ENCODE results near the gene GCNT4.
"Not testable (repeated sequence)": the region's sequence is repeated elsewhere in the genome, so short reads cannot be mapped to it uniquely, and the experiment has no call there.

The GCNT4 gene

GRCh38 chr5:75052192-75053053 lies at the start of gene GCNT4:
TSS of gene GCNT4 (minus strand) at chr5:75052558. CDS start at chr5:75030037, 22,521 bp downstream.
- DNase-seq (ENCODE audit: low read depth), result no peak

- peak; percentile 13 for DNase-seq (ENCODE audit: low read depth)
Observed at GRCh38 chr5:75095956-75096355, 43.6 kb upstream of the GCNT4 start.

- no peak for DNase-seq (ENCODE audit: low read depth)
Observed at GRCh38 chr5:75091597-75091996, 39.2 kb upstream of the GCNT4 start.

- DNase-seq (ENCODE audit: low read depth), result no peak
Observed at GRCh38 chr5:75089662-75090061, 37.3 kb upstream of the GCNT4 start.

- DNase-seq (ENCODE audit: low read depth), result no peak
Observed at GRCh38 chr5:75089137-75089536, 36.8 kb upstream of the GCNT4 start.

- DNase-seq (ENCODE audit: low read depth), result no peak
Observed at GRCh38 chr5:75088648-75089047, 36.3 kb upstream of the GCNT4 start.

GRCh38 chr5:75081510-75081909 lies 29.2 kb upstream of the GCNT4 start:
- no peak for DNase-seq (ENCODE audit: low read depth)

GRCh38 chr5:75079346-75079745 lies 27.0 kb upstream of the GCNT4 start:
- not testable (repeated sequence) for DNase-seq (ENCODE audit: low read depth)

- DNase-seq (ENCODE audit: low read depth), result no peak
Observed at GRCh38 chr5:75078027-75078426, 25.7 kb upstream of the GCNT4 start.

- no peak for DNase-seq (ENCODE audit: low read depth)
Observed at GRCh38 chr5:75072061-75072460, 19.7 kb upstream of the GCNT4 start.

GRCh38 chr5:75071100-75071499 lies 18.7 kb upstream of the GCNT4 start:
- DNase-seq (ENCODE audit: low read depth), result no peak

GRCh38 chr5:75067434-75067833 lies 15.1 kb upstream of the GCNT4 start:
- DNase-seq (ENCODE audit: low read depth), result no peak

GRCh38 chr5:75062925-75063531 lies 10.7 kb upstream of the GCNT4 start:
- DNase-seq (ENCODE audit: low read depth), result no peak

GRCh38 chr5:75059912-75060545 lies 7.7 kb upstream of the GCNT4 start:
- DNase-seq (ENCODE audit: low read depth), result no peak

- no peak for DNase-seq (ENCODE audit: low read depth)
Observed at GRCh38 chr5:75058986-75059535, 6.7 kb upstream of the GCNT4 start.

- no peak for DNase-seq (ENCODE audit: low read depth)
Observed at GRCh38 chr5:75057561-75057960, 5.2 kb upstream of the GCNT4 start.

GRCh38 chr5:75055727-75056144 lies 3.4 kb upstream of the GCNT4 start:
- DNase-seq (ENCODE audit: low read depth), result no peak

GRCh38 chr5:75054134-75054930 lies 2.0 kb upstream of the GCNT4 start:
- no peak for DNase-seq (ENCODE audit: low read depth)

GRCh38 chr5:75053304-75054133 lies 1.2 kb upstream of the GCNT4 start:
- DNase-seq (ENCODE audit: low read depth), result no peak

GRCh38 chr5:75053054-75053303 lies 621 bp upstream of the GCNT4 start:
- DNase-seq (ENCODE audit: low read depth), result no peak

GRCh38 chr5:75051217-75051751 lies 1.1 kb downstream of the GCNT4 start:
- no peak for DNase-seq (ENCODE audit: low read depth)

All from non-pigmented ciliary epithelial cell (primary cell).